Activated CD8-positive, alpha-beta T cell treated with anti-CD3 and anti-CD28 coated beads for 36 hours (primary cell): Measurements from ENCODE around the gene GPR141. TPM values are rescaled to one million over a fixed set of nuclear protein-coding genes. Genes with fewer than 3 reads are reported as not detected.

ENCODE experiments used
- ATAC-seq: fragments of 200-7000 bp; cut with Tn5 transposase; one replicate; pipeline ENCODE4 v1.10.0; 2021; ENCODE audit warnings: mild to moderate bottlenecking, moderate library complexity
- CTCF ChIA-PET: fragments of 350-600 bp; sonication (Branson Sonifier 250); formaldehyde crosslinking; loops from one replicate; lab custom pipeline; 2021; ENCODE audit warnings: antibody characterized with exemption; lab: Charles Lee
- POLR2A ChIA-PET: fragments of 350-600 bp; sonication (Branson Sonifier 250); formaldehyde crosslinking; loops from one replicate; lab custom pipeline; 2021; ENCODE audit warnings: antibody characterized with exemption; lab: Charles Lee
- DNase-seq: peaks from one replicate; pipeline ENCODE4 v3.0.0-alpha.2; 2020
- H3K27ac Mint-ChIP-seq: one replicate; pipeline ENCODE4 v1.8.0; 2021; ENCODE audit warnings: mild to moderate bottlenecking, mixed read lengths
- H3K27me3 Mint-ChIP-seq: one replicate; pipeline ENCODE4 v1.8.0; 2021; ENCODE audit warnings: mixed read lengths
- H3K36me3 Mint-ChIP-seq: one replicate; pipeline ENCODE4 v1.8.0; 2021; ENCODE audit warnings: low read depth, mixed read lengths
- H3K4me1 Mint-ChIP-seq: one replicate; pipeline ENCODE4 v1.8.0; 2021; ENCODE audit warnings: low read depth, mixed read lengths
- H3K4me3 Mint-ChIP-seq: one replicate; pipeline ENCODE4 v1.8.0; 2021; ENCODE audit warnings: mild to moderate bottlenecking, moderate library complexity, mixed read lengths
- H3K9me3 Mint-ChIP-seq: one replicate; pipeline ENCODE4 v1.8.0; 2021; ENCODE audit warnings: mixed read lengths
- CTCF ChIP-seq: fragments of 200-600 bp; IDR thresholded peaks from one replicate; pipeline ENCODE4 v1.8.0; 2022; ENCODE audit warnings: antibody characterized with exemption, mild to moderate bottlenecking
- intact Hi-C: fragments of 100-400 bp; cut with micrococcal nuclease; formaldehyde crosslinking; loops from one replicate; pipeline ENCODE4 v1.10.0; 2022
- total RNA-seq, 2 experiments: library from RNA; stranded (reverse); gene quantifications; one replicate each; pipeline ENCODE4 v1.2.3, GENCODE V29; 2021

Gene GPR141
- total RNA-seq, 2 experiments from 2014 or later, result not detected

GRCh38 chr7:37726016-37726415 is 42.5 kb downstream of the GPR141 start:
- H3K27me3 Mint-ChIP-seq, result no peaks in the 10 kb centered on the region
- CTCF ChIA-PET, result no interaction called here
- no peak for ATAC-seq

DNA sequence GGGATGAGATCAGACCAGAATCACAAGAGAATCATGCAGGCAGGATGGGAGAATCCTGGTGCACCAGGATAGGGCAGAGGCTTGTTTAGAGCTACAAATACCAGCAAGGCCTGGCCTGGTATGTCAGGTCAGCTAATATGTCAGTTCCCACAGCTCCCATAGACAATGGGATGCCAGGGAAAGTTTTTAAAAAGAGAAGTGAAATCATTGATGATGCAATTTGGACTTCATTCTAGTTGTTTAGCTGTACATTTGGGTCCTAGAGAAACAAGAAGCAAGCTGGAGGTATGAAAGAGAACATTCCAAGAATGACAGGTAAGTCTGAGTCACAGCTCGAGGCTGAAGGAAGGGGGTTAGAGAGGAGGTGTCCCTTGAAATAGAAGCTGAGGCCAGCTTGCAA is 45.2 kb downstream of the GPR141 start:
- ATAC-seq (no peak), DNase-seq (no peak)
- peaks cover 10% of the 10 kb centered on the region for H3K4me1 Mint-ChIP-seq
- H3K27me3 Mint-ChIP-seq, result peaks cover 10% of the 10 kb centered on the region
- TF ChIP-seq CTCF, result no peak
- POLR2A ChIA-PET, result interaction anchor here (0.6 kb wide), 1 partner anchor 11 kb away, joined by 3 read pairs; no protein-coding TSS in a partner anchor
- intact Hi-C loops, result no loop called here
- H3K27ac Mint-ChIP-seq, result no peak overlapping the region
- H3K36me3 Mint-ChIP-seq, result no peaks in the 10 kb centered on the region
- CTCF ChIA-PET, result interaction anchor here (0.8 kb wide), 1 partner anchor 12 kb away, joined by 3 read pairs; no protein-coding TSS in a partner anchor
- H3K4me3 Mint-ChIP-seq, result no peak overlapping the region
- no peaks in the 10 kb centered on the region for H3K9me3 Mint-ChIP-seq

More at GRCh38 chr7:37726016-37726415, 42.5 kb downstream of the GPR141 start:
- H3K4me1 Mint-ChIP-seq, result peaks cover 10% of the 10 kb centered on the region
- POLR2A ChIA-PET, result no interaction called here
- no peak for TF ChIP-seq CTCF
- no peak overlapping the region for H3K27ac Mint-ChIP-seq
- intact Hi-C loops, result no loop called here
- no peaks in the 10 kb centered on the region for H3K9me3 Mint-ChIP-seq
- H3K36me3 Mint-ChIP-seq, result no peaks in the 10 kb centered on the region
- H3K4me3 Mint-ChIP-seq, result no peak overlapping the region
- peak; percentile 8 for DNase-seq

DNA sequence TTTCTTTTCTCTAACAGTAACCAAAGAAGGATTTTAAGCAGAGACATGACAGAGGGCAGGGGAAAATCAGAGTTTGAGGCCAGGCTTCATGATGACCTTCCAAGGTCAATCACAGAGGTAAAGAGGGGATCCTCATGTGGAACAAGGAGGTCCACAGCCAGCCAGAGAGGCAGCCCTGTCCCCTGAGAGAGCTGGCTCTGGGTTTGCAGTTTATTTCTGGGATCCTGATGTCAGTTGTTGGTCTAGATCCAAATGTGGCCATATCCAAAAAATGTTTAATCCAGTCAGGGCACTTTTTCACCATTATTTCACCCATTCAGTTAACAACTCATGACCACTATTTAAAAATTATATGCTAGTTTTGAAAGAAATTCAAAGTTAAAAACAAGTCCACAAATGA is 45.6 kb downstream of the GPR141 start:
- Mint-ChIP-seq H3K27me3 (peaks cover 10% of the 10 kb centered on the region), H3K27ac (no peak overlapping the region), H3K9me3 (no peaks in the 10 kb centered on the region), H3K4me3 (no peak overlapping the region), H3K36me3 (no peaks in the 10 kb centered on the region), H3K4me1 (peaks cover 10% of the 10 kb centered on the region)
- TF ChIP-seq CTCF, result no peak
- intact Hi-C loops, result no loop called here
- POLR2A ChIA-PET, result no interaction called here
- CTCF ChIA-PET, result interaction anchor here (0.8 kb wide), 1 partner anchor 13 kb away, joined by 3 read pairs; no protein-coding TSS in a partner anchor
- ATAC-seq (no peak), DNase-seq (no peak)

DNA sequence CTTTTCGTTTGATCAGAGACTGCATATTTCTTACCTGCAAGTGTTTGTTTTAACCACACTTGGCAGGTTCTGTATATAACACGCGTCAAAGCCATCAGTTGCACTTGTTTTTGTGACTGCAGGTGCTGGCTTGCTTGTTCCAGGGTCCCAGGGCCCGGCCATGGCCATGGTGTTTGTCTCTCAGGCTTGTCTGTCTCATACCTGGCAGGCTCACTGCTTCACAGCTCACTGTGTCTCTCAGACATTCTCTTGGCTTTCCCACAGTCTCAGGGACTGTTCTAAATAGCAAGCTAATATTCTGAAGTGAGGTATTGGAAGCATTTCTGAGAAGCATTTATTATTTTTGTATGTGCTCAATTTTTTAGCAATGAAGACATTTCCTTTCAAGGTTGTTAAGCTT is 46.9 kb downstream of the GPR141 start:
- DNase-seq (no peak), ATAC-seq (no peak)
- Mint-ChIP-seq H3K9me3 (no peaks in the 10 kb centered on the region), H3K27ac (no peak overlapping the region), H3K27me3 (peaks cover 11% of the 10 kb centered on the region), H3K4me1 (peaks cover 10% of the 10 kb centered on the region), H3K36me3 (no peaks in the 10 kb centered on the region), H3K4me3 (no peak overlapping the region)
- intact Hi-C loops, result no loop called here
- no peak for TF ChIP-seq CTCF
- ChIA-PET POLR2A (interaction anchor here (0.7 kb wide), 1 partner anchor 85 kb away, joined by 3 read pairs; no protein-coding TSS in a partner anchor), CTCF (interaction anchor here (0.9 kb wide), 1 partner anchor 103 kb away, joined by 3 read pairs; no protein-coding TSS in a partner anchor)

DNA sequence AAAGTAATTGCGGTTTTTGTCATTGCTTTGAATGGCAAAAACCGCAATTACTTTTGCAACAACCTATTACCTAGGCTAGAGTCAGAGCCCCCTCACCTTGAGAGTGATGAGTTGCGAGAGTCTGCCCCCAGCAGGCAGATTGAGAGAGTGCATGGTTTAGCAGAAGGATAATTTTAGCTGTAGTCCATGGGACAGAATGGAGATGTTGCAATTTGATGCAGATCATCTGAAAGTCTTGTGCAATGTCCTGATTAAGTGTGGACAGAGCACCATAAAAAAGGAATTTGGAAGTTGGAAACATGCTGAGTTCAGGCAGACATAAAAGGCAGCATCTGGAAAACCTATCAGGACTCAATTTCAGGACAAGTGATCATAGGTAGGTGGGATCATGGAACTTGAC is 48.7 kb downstream of the GPR141 start:
- TF ChIP-seq CTCF, result peak; percentile 48
- Mint-ChIP-seq H3K4me3 (no peak overlapping the region), H3K4me1 (peaks cover 5% of the 10 kb centered on the region), H3K36me3 (no peaks in the 10 kb centered on the region), H3K27ac (no peak overlapping the region), H3K27me3 (peaks cover 11% of the 10 kb centered on the region), H3K9me3 (no peaks in the 10 kb centered on the region)
- peak; percentile 80 for ATAC-seq
- peak; percentile 48 for DNase-seq
- ChIA-PET POLR2A (no interaction called here), CTCF (interaction anchor here (0.6 to 1.5 kb wide), 9 partner anchors 9 to 489 kb away, joined by 3 to 7 read pairs (median 4); no protein-coding TSS in a partner anchor)
- intact Hi-C loops, result no loop called here
